ENCODE results near the gene EPS8L3. TPM values are rescaled to one million over a fixed set of nuclear protein-coding genes. Genes with fewer than 3 reads are reported as not detected.

Gene EPS8L3
- total RNA-seq, 3 donors from 2014 or later (not counting 1 experiment from before 2014, with no cell fraction given), result 0.47 TPM; not detected in 2

DNA sequence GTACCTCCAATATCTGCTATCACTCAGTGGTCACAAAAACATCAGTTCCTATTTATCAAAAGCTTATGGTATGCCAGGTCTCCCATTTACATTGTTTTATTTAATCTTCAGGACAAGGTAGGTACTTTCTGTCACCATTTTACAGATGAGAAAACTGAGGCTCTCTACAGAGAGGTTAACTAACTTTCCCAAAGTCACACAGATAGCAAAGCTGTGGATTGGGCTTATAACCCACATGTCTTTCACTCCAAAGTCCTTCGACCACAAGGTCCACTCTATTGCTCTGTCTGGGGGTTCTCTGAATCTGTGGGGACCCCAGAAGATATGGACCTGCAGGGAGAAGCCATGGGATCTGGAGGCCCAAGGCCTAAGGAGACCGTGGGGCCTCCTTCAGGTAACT is 26.6 kb upstream of the EPS8L3 start:
- WGBS (ENCODE audit: insufficient coverage), result 58% methylated on average over 2 of the region's 2 CpGs
- DNase-seq (no peak), ATAC-seq (no peak)
- Histone ChIP-seq H3K9me3 (ENCODE audit: control insufficient read depth, insufficient read depth, low read length) (no peaks in the 10 kb centered on the region), H3K27ac (ENCODE audit: low read length) (peak overlapping the region; percentile 54), H3K4me3 (ENCODE audit: low read length) (no peak overlapping the region), H3K36me3 (ENCODE audit: control insufficient read depth, insufficient read depth, low read length) (no peaks in the 10 kb centered on the region), H3K4me1 (ENCODE audit: control insufficient read depth, insufficient read depth, low read length) (peaks cover 76% of the 10 kb centered on the region), H3K27me3 (ENCODE audit: control insufficient read depth, insufficient read depth, low read length) (peaks cover 7% of the 10 kb centered on the region)
- no peaks in the 10 kb centered on the region for H3K9me3 Mint-ChIP-seq
- H3K4me1 Mint-ChIP-seq, result peaks cover 71 to 78% of the 10 kb centered on the region in 2 donors
- H3K4me3 Mint-ChIP-seq, result no peak overlapping the region
- H3K27ac Mint-ChIP-seq, result peak overlapping the region; percentile 41 to 79
- no peaks in the 10 kb centered on the region for H3K36me3 Mint-ChIP-seq
- TF ChIP-seq, protein P1, sequence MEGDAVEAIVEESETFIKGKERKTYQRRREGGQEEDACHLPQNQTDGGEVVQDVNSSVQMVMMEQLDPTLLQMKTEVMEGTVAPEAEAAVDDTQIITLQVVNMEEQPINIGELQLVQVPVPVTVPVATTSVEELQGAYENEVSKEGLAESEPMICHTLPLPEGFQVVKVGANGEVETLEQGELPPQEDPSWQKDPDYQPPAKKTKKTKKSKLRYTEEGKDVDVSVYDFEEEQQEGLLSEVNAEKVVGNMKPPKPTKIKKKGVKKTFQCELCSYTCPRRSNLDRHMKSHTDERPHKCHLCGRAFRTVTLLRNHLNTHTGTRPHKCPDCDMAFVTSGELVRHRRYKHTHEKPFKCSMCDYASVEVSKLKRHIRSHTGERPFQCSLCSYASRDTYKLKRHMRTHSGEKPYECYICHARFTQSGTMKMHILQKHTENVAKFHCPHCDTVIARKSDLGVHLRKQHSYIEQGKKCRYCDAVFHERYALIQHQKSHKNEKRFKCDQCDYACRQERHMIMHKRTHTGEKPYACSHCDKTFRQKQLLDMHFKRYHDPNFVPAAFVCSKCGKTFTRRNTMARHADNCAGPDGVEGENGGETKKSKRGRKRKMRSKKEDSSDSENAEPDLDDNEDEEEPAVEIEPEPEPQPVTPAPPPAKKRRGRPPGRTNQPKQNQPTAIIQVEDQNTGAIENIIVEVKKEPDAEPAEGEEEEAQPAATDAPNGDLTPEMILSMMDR (IDR thresholded peaks at IDR 0.05), result no peak
- peaks cover 20 to 21% of the 10 kb centered on the region in 2 donors for H3K27me3 Mint-ChIP-seq (ENCODE audit: low read depth in 2 of 2)
- intact Hi-C loops (cut with micrococcal nuclease), result loop anchor here (1.0 kb wide), 1 partner anchor 194 kb away; the partner anchor contains the start of gene AHCYL1

DNA sequence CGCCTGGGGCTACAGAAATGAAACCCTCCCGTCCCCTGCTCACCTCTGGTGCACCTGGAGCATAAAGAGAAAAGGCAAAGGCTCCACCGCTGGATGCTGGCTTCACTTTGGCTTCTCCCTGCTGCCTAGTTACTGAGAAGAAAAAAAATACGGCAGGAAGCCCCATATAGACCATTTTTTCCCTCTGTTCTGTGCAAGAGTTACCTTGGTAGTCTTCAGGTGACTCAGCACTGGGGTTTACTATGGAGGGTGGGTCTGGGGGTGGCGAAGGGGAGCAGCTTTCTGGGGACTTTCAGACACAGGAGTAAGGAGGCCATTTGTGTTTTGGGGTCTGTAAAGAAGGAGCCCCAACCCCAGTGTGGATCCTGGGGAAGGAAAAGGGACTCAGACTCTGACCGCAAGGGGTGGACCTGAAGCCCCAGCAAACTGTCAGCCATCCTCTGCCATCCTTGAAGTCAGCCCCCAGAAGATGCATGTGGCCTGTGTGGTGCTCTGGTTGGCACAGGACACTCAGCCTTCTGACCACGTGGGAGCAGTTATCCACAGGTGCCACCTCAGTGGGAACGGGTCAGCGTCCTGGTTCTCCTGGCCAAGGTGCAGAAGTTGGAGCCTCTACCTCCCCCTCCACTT is 25.9 kb upstream of the EPS8L3 start:
- no peak for ATAC-seq
- Histone ChIP-seq H3K4me3 (ENCODE audit: low read length) (no peak overlapping the region), H3K27ac (ENCODE audit: low read length) (no peak overlapping the region), H3K36me3 (ENCODE audit: control insufficient read depth, insufficient read depth, low read length) (no peaks in the 10 kb centered on the region), H3K9me3 (ENCODE audit: control insufficient read depth, insufficient read depth, low read length) (no peaks in the 10 kb centered on the region), H3K4me1 (ENCODE audit: control insufficient read depth, insufficient read depth, low read length) (peaks cover 76% of the 10 kb centered on the region), H3K27me3 (ENCODE audit: control insufficient read depth, insufficient read depth, low read length) (peaks cover 7% of the 10 kb centered on the region)
- Mint-ChIP-seq H3K9me3 (no peaks in the 10 kb centered on the region), H3K4me3 (peak overlapping the region; percentile 65), H3K36me3 (no peaks in the 10 kb centered on the region), H3K27me3 (ENCODE audit: low read depth in 2 of 2) (peaks cover 26 to 27% of the 10 kb centered on the region in 2 donors), H3K4me1 (peaks cover 71 to 82% of the 10 kb centered on the region in 2 donors), H3K27ac (peak overlapping the region; percentile 57 to 79)
- intact Hi-C loops (cut with micrococcal nuclease), result loop anchor here (1.0 kb wide), 1 partner anchor 195 kb away; the partner anchor contains the start of gene AHCYL1
- TF ChIP-seq, protein P1 (IDR thresholded peaks at IDR 0.05), result no peak
- no peak for DNase-seq
- WGBS (ENCODE audit: insufficient coverage), result 76% methylated on average over 9 of the region's 9 CpGs

DNA sequence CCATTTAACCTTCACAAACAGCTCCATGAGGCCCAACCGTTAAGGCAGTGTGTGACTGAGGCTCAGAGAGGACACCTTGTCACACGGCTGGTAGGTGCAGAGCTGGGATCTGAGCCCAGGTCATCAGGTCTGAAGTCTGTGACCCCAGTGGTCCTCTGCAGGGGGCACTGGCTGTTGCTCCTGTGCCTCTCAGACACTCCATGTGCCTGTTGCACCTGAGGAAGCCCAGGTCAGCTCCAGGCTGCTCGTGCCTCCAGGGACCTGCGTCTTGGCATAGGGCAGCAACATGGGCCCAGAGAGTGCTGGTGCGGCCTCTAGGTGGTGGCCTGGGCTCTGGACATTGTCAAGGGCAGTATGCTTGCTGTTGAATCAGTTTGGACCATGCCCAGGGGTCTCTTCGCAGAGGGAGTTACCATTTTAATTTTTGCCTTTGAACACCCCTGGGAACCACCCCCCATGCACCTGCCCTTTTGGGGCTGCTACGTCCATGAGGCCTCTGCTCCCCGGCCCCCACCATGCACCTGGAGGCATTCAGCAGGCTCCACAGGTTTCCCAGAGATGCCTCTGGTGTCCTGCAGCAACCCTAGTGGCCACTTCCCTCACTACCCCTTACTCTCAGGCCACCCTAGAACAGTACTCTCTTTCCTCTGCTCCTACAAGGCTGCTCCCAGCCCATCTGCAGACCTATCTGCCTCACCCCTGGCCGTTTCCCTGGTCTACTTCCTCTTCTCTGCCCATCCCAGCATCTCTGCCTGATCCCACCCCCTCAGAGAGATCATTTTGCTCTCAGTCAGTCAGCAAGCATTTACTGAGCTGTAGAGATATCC is 25.2 kb upstream of the EPS8L3 start:
- no peaks in the 10 kb centered on the region for H3K36me3 Mint-ChIP-seq
- no peaks in the 10 kb centered on the region for H3K9me3 Mint-ChIP-seq
- intact Hi-C loops (cut with micrococcal nuclease), result no loop called here
- H3K4me1 Mint-ChIP-seq, result peaks cover 63 to 75% of the 10 kb centered on the region in 2 donors
- H3K4me1 ChIP-seq (ENCODE audit: control insufficient read depth, insufficient read depth, low read length), result peaks cover 70% of the 10 kb centered on the region
- ATAC-seq (no peak), DNase-seq (no peak)
- H3K27ac Mint-ChIP-seq, result peak overlapping the region; percentile 62 to 79
- 83% methylated on average over 9 of the region's 9 CpGs for WGBS (ENCODE audit: insufficient coverage)
- peaks cover 26 to 34% of the 10 kb centered on the region in 2 donors for H3K27me3 Mint-ChIP-seq (ENCODE audit: low read depth in 2 of 2)
- no peaks in the 10 kb centered on the region for H3K9me3 ChIP-seq (ENCODE audit: control insufficient read depth, insufficient read depth, low read length)
- H3K36me3 ChIP-seq (ENCODE audit: control insufficient read depth, insufficient read depth, low read length), result no peaks in the 10 kb centered on the region
- TF ChIP-seq, protein P1 (IDR thresholded peaks at IDR 0.05), result peak; percentile 19
- no peak overlapping the region for H3K4me3 ChIP-seq (ENCODE audit: low read length)
- peak overlapping the region; percentile 72 for H3K4me3 Mint-ChIP-seq
- H3K27me3 ChIP-seq (ENCODE audit: control insufficient read depth, insufficient read depth, low read length), result peaks cover 7% of the 10 kb centered on the region
- no peak overlapping the region for H3K27ac ChIP-seq (ENCODE audit: low read length)

All from natural killer cell (primary cell).